Suprapubic skin (tissue), 4 donors: Measurements from ENCODE around the gene KRT72. TPM values are rescaled to one million over a fixed set of nuclear protein-coding genes. Genes with fewer than 3 reads are reported as not detected.

ENCODE experiments used
- DNase-seq, 2 donors: peaks; one replicate each; pipeline ENCODE4 v3.0.0-alpha.2; 2019; ENCODE audit warnings: low spot score in 2 of 2
- H3K27ac ChIP-seq: fragments of 200-600 bp; sonication (generic); one replicate; pipeline ENCODE4 v1.5.1; 2019
- H3K27me3 ChIP-seq: fragments of 200-600 bp; sonication (generic); one replicate; pipeline ENCODE4 v1.5.1; 2019
- H3K36me3 ChIP-seq: fragments of 200-600 bp; sonication (generic); one replicate; pipeline ENCODE4 v1.5.1; 2019
- H3K4me1 ChIP-seq: fragments of 200-600 bp; sonication (generic); one replicate; pipeline ENCODE4 v1.5.1; 2019
- H3K4me3 ChIP-seq: fragments of 200-600 bp; sonication (generic); one replicate; pipeline ENCODE4 v1.5.1; 2019; ENCODE audit warnings: mild to moderate bottlenecking
- H3K9me3 ChIP-seq: fragments of 200-600 bp; sonication (generic); one replicate; pipeline ENCODE4 v1.5.1; 2019
- EP300 ChIP-seq: sonication (generic); formaldehyde crosslinking; IDR thresholded peaks from one replicate; pipeline ENCODE4 v1.6.1; 2017; ENCODE audit warnings: antibody characterized with exemption
- POLR2A ChIP-seq, 2 donors: fragments of 450-650 bp; IDR thresholded peaks; one replicate each; pipeline ENCODE4 v1.6.1; 2017; ENCODE audit warnings: antibody characterized with exemption in 2 of 2, mild to moderate bottlenecking in 2 of 2, moderate library complexity in 2 of 2
- POLR2AphosphoS5 ChIP-seq, 3 donors: sonication (generic); formaldehyde crosslinking; IDR thresholded peaks; one replicate each; pipeline ENCODE4 v1.6.1; 2017; ENCODE audit warnings: antibody characterized with exemption in 3 of 3
- WGBS: methylation state at CpG from one replicate; pipeline ENCODE4 v1.1.5; 2018; 5-methylcytosine and 5-hydroxymethylcytosine counted together
- total RNA-seq, 4 donors: library from RNA; depleted of rRNA; stranded (reverse); fragments of >200 nt; gene quantifications; one replicate each; pipeline ENCODE4 v1.1.0, GENCODE V29; 2016
- TF ChIP-seq, protein P1 (sequence below), 2 donors: fragments of 200-600 bp in 1 of 2; fragments of 450-650 bp in 1 of 2; sonication (generic) in 1 of 2; IDR thresholded peaks; one replicate each; pipeline ENCODE4 v1.5.1; 2016 to 2019; ENCODE audit warnings: antibody characterized with exemption in 2 of 2, mild to moderate bottlenecking in 1 of 2, moderate library complexity in 1 of 2

Gene KRT72
- total RNA-seq, 4 donors from 2014 or later, result 2.0 to 19.2 (median 8.8) TPM

DNA sequence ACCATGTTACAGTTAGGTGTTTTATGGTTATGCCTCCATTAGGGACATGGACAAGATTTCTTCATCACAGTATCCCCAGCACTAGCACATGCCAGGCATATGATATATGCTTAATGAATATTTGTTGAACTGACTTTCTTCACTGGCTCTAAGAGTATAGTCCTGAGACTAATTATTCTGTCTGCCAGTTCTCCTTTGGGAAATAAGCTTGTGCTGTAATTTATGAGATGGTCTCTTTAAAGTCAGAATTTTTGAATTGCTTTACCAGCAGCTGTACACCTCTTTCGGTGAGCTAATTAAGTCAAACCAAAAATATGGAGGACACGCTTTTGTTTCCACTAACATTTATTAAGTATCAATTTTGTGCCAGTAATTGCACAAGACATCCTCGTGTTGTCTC lies 4.8 kb upstream of the KRT72 start:
- peaks cover 33% of the 10 kb centered on the region for H3K27me3 ChIP-seq
- H3K4me1 ChIP-seq, result peaks cover 4% of the 10 kb centered on the region

DNA sequence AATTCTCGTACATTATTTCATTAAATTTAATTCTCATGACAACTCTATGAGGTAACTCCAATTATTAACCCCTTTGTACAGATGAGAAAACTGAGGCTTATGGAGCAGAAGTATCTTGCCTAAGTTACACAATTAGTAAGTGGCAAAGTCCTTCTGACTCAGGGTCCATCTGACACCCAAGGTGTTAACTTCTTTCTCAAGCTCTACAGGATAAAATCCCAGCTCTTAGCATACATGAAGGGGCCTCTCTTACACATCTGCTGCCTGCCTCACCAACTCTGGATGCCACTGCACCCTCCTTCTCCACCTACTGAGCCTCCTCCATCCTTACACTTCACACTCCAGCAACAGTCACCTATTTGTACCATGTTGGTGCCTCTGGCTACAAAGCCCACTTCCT lies 4.3 kb upstream of the KRT72 start:
- TF ChIP-seq, protein P1, sequence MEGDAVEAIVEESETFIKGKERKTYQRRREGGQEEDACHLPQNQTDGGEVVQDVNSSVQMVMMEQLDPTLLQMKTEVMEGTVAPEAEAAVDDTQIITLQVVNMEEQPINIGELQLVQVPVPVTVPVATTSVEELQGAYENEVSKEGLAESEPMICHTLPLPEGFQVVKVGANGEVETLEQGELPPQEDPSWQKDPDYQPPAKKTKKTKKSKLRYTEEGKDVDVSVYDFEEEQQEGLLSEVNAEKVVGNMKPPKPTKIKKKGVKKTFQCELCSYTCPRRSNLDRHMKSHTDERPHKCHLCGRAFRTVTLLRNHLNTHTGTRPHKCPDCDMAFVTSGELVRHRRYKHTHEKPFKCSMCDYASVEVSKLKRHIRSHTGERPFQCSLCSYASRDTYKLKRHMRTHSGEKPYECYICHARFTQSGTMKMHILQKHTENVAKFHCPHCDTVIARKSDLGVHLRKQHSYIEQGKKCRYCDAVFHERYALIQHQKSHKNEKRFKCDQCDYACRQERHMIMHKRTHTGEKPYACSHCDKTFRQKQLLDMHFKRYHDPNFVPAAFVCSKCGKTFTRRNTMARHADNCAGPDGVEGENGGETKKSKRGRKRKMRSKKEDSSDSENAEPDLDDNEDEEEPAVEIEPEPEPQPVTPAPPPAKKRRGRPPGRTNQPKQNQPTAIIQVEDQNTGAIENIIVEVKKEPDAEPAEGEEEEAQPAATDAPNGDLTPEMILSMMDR (IDR thresholded peaks at IDR 0.05), result no peak
- TF ChIP-seq POLR2A (IDR thresholded peaks at IDR 0.05) (no peak), EP300 (no peak), POLR2AphosphoS5 (IDR thresholded peaks at IDR 0.05) (no peak)
- no peaks in the 10 kb centered on the region for H3K9me3 ChIP-seq
- H3K27ac ChIP-seq, result no peak overlapping the region
- H3K27me3 ChIP-seq, result peaks cover 33% of the 10 kb centered on the region
- no peak for DNase-seq
- 74% methylated on average over 1 of the region's 1 CpG for WGBS
- H3K4me3 ChIP-seq, result no peak overlapping the region
- no peaks in the 10 kb centered on the region for H3K36me3 ChIP-seq
- peaks cover 5% of the 10 kb centered on the region for H3K4me1 ChIP-seq

More for the DNA sequence above, 4.8 kb upstream of the KRT72 start:
- no peak for DNase-seq
- 56% methylated on average over 3 of the region's 3 CpGs for WGBS
- no peaks in the 10 kb centered on the region for H3K36me3 ChIP-seq
- TF ChIP-seq, protein P1 (IDR thresholded peaks at IDR 0.05), result no peak
- TF ChIP-seq POLR2AphosphoS5 (IDR thresholded peaks at IDR 0.05) (no peak), POLR2A (IDR thresholded peaks at IDR 0.05) (no peak)
- H3K9me3 ChIP-seq, result no peaks in the 10 kb centered on the region
- H3K27ac ChIP-seq, result no peak overlapping the region
- H3K4me3 ChIP-seq, result no peak overlapping the region

DNA sequence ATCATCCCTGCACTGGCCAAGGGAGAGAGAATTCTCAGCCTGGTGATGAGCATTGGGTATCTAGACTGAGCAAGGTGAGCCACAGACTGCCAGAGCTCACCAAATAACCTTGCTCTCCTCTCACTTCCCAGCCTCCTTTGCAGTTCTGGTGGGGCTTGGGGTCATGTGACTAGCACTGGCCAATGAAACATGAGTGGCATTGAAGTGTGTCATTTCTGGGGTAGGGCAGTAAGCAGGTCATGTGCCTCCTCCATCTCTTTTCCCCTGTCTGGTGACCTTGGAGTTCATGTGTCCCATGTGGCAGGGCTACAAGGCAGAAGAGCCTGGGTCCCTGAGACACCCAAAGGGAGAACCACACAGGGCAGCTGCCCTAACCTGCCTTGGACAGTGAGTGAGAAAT lies 3.6 kb upstream of the KRT72 start:
- peaks cover 5% of the 10 kb centered on the region for H3K4me1 ChIP-seq
- TF ChIP-seq, protein P1 (IDR thresholded peaks at IDR 0.05), result no peak
- TF ChIP-seq POLR2AphosphoS5 (IDR thresholded peaks at IDR 0.05), result no peak
- no peak for TF ChIP-seq POLR2A (IDR thresholded peaks at IDR 0.05)
- H3K9me3 ChIP-seq, result no peaks in the 10 kb centered on the region
- H3K27me3 ChIP-seq, result peaks cover 31% of the 10 kb centered on the region
- H3K4me3 ChIP-seq, result no peak overlapping the region
- H3K27ac ChIP-seq, result no peak overlapping the region
- DNase-seq, result no peak
- no peaks in the 10 kb centered on the region for H3K36me3 ChIP-seq

DNA sequence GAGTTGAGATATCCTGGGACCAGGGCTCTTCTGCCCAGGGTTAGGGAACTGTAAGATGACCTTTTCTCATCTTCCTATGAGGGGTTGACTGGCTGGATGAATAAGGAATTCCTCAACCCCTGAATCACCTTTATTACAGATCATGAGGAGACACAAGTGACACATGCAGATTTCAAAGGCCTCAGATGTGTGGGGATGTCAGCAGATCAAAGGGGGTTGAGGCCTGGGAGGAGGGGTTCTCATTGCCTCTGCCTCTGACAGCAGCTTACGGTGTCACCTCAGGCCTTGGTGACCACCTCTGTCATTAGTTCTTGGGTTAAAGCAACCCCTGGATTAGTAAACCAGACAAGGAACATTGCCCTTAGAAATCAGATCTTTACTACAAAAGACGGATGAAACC lies 2.1 kb upstream of the KRT72 start:
- H3K27me3 ChIP-seq, result peaks cover 42% of the 10 kb centered on the region
- no peaks in the 10 kb centered on the region for H3K36me3 ChIP-seq
- DNase-seq, result no peak
- no peak overlapping the region for H3K27ac ChIP-seq
- peaks cover 5% of the 10 kb centered on the region for H3K4me1 ChIP-seq
- H3K4me3 ChIP-seq, result no peak overlapping the region
- H3K9me3 ChIP-seq, result no peaks in the 10 kb centered on the region
- 95% methylated on average over 2 of the region's 2 CpGs for WGBS
- no peak for TF ChIP-seq POLR2A (IDR thresholded peaks at IDR 0.05)
- TF ChIP-seq, protein P1 (IDR thresholded peaks at IDR 0.05), result no peak

DNA sequence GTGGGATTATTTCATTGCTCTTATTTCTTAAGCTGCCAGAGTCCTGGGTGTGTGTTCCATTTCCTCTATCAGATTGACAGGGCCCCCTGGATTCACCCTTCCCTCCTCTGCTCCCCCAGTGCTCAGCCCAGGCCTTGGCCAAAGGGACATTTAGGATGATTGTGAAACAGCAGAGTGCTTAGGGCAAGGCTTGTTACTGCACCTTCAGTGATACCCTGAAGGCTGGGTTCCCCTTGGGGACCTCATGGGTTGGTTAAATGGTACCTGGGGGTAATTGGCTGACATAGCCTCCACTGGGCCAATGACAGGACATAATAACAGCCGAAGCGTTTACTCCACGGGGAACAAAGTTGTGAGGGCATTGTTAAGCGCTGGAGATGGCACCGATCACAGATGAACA lies 1.3 kb upstream of the KRT72 start:
- H3K36me3 ChIP-seq, result no peaks in the 10 kb centered on the region
- H3K27ac ChIP-seq, result no peak overlapping the region
- 91% methylated on average over 5 of the region's 5 CpGs for WGBS
- no peak overlapping the region for H3K4me3 ChIP-seq
- no peaks in the 10 kb centered on the region for H3K9me3 ChIP-seq
- no peak for DNase-seq
- H3K4me1 ChIP-seq, result peaks cover 5% of the 10 kb centered on the region
- TF ChIP-seq POLR2A (IDR thresholded peaks at IDR 0.05) (no peak), POLR2AphosphoS5 (IDR thresholded peaks at IDR 0.05) (no peak), EP300 (no peak)
- TF ChIP-seq, protein P1 (IDR thresholded peaks at IDR 0.05), result no peak
- H3K27me3 ChIP-seq, result peaks cover 42% of the 10 kb centered on the region
